ENCODE measurements around the gene DCXR. TPM values are rescaled to one million over a fixed set of nuclear protein-coding genes. Genes with fewer than 3 reads are reported as not detected.

The DCXR gene
- total and polyA plus RNA-seq, 2 of the 13 experiments (the other 11 are each of a cell fraction or from before 2014, with no cell fraction given), result 287 to 311 TPM

DNA sequence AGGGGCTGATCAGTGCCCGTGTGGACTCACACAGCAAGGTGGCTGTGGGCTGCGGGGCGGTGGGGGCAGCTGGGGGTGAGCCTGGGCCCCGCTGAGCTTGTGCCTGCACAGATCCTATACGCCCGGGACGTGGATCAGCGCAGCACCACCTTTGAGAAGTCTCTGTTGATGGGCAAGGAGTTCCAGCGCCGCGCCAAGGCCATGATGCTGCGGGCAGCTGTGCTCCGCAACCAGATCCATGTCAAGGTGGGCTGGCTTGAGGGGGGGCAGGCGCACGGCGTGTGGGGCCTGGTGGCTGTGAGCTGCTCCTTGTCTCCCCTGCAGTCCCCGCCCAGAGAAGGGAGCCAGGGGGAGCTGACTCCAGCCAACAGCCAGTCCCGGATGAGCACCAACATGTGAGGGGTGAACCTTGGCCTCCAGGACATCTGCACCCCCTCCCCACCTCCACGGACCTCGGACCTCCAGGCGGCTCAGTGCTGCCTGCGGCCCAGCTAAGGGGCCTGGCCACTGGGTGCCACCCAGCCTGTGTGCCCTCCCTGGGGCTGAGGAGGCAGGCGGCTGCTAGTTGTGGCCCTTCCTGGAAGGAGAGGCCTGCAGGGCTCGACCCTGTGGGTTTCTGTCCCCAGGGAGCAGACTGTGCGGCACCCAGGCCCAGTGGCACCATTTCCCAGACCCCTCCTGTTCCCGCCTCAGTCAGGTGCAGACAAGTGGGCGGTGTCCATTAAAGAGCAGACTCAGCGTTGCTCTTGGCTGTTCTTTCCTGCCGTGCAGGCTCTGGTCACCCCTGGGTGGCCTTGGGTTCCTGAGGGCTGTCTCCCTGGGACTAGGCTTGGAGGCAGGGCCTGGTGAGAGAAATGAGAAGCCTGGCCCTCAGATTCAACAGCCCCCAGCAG is 19.5 kb upstream of the DCXR start (continued):
- TF ChIP-seq, protein P1, sequence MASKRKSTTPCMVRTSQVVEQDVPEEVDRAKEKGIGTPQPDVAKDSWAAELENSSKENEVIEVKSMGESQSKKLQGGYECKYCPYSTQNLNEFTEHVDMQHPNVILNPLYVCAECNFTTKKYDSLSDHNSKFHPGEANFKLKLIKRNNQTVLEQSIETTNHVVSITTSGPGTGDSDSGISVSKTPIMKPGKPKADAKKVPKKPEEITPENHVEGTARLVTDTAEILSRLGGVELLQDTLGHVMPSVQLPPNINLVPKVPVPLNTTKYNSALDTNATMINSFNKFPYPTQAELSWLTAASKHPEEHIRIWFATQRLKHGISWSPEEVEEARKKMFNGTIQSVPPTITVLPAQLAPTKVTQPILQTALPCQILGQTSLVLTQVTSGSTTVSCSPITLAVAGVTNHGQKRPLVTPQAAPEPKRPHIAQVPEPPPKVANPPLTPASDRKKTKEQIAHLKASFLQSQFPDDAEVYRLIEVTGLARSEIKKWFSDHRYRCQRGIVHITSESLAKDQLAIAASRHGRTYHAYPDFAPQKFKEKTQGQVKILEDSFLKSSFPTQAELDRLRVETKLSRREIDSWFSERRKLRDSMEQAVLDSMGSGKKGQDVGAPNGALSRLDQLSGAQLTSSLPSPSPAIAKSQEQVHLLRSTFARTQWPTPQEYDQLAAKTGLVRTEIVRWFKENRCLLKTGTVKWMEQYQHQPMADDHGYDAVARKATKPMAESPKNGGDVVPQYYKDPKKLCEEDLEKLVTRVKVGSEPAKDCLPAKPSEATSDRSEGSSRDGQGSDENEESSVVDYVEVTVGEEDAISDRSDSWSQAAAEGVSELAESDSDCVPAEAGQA (IDR thresholded peaks at IDR 0.05; ENCODE audit: low read depth), result no peak
- TF ChIP-seq, protein P1 (CRISPR knock-in tag; IDR thresholded peaks at IDR 0.05; ENCODE audit: borderline replicate concordance), result no peak
- TF ChIP-seq RBAK (CRISPR knock-in tag; IDR thresholded peaks at IDR 0.05) (peak; percentile 69; the same call in 1 of the 2 replicates), SRSF4 (IDR thresholded peaks at IDR 0.05; ENCODE audit: low read depth, low read length, poor library complexity, severe bottlenecking) (peak; percentile 51), SRSF9 (IDR thresholded peaks at IDR 0.05; ENCODE audit: borderline replicate concordance, insufficient read depth, low read depth, low read length, poor library complexity, severe bottlenecking) (no peak), RFXAP (CRISPR knock-in tag; IDR thresholded peaks at IDR 0.05; ENCODE audit: borderline replicate concordance) (0 out of 2 replicates have a peak, but pooled peaks have one; percentile 47), HNF4G (IDR thresholded peaks at IDR 0.05; ENCODE audit: borderline replicate concordance, low read depth, low read length) (peak; percentile 95), HNF4G (CRISPR knock-in tag; IDR thresholded peaks at IDR 0.05; ENCODE audit: borderline replicate concordance, low read depth) (peak; percentile 96), IRF2 (CRISPR knock-in tag; IDR thresholded peaks at IDR 0.05) (0 out of 2 replicates have a peak, but pooled peaks have one; percentile 41), ZNF274 (CRISPR knock-in tag; IDR thresholded peaks at IDR 0.05) (peak; percentile 71), ZNF569 (CRISPR knock-in tag; IDR thresholded peaks at IDR 0.05; ENCODE audit: borderline replicate concordance) (0 out of 2 replicates have a peak, but pooled peaks have one; percentile 57), TGIF2 (CRISPR knock-in tag; IDR thresholded peaks at IDR 0.05) (peak; percentile 64; the same call in 1 of the 2 replicates), ZNF672 (CRISPR knock-in tag; IDR thresholded peaks at IDR 0.05) (no peak), HOXA7 (CRISPR knock-in tag; IDR thresholded peaks at IDR 0.05) (0 out of 2 replicates have a peak, but pooled peaks have one; percentile 26), ZNF841 (CRISPR knock-in tag; IDR thresholded peaks at IDR 0.05; ENCODE audit: borderline replicate concordance) (0 out of 2 replicates have a peak, but pooled peaks have one; percentile 29), ZNF567 (CRISPR knock-in tag; IDR thresholded peaks at IDR 0.05; ENCODE audit: borderline replicate concordance) (peak; percentile 47; the same call in 1 of the 2 replicates)
- TF ChIP-seq, protein P2, sequence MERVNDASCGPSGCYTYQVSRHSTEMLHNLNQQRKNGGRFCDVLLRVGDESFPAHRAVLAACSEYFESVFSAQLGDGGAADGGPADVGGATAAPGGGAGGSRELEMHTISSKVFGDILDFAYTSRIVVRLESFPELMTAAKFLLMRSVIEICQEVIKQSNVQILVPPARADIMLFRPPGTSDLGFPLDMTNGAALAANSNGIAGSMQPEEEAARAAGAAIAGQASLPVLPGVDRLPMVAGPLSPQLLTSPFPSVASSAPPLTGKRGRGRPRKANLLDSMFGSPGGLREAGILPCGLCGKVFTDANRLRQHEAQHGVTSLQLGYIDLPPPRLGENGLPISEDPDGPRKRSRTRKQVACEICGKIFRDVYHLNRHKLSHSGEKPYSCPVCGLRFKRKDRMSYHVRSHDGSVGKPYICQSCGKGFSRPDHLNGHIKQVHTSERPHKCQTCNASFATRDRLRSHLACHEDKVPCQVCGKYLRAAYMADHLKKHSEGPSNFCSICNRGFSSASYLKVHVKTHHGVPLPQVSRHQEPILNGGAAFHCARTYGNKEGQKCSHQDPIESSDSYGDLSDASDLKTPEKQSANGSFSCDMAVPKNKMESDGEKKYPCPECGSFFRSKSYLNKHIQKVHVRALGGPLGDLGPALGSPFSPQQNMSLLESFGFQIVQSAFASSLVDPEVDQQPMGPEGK (CRISPR knock-in tag; IDR thresholded peaks at IDR 0.05), result peak; percentile 88
- TF ChIP-seq, protein P3, sequence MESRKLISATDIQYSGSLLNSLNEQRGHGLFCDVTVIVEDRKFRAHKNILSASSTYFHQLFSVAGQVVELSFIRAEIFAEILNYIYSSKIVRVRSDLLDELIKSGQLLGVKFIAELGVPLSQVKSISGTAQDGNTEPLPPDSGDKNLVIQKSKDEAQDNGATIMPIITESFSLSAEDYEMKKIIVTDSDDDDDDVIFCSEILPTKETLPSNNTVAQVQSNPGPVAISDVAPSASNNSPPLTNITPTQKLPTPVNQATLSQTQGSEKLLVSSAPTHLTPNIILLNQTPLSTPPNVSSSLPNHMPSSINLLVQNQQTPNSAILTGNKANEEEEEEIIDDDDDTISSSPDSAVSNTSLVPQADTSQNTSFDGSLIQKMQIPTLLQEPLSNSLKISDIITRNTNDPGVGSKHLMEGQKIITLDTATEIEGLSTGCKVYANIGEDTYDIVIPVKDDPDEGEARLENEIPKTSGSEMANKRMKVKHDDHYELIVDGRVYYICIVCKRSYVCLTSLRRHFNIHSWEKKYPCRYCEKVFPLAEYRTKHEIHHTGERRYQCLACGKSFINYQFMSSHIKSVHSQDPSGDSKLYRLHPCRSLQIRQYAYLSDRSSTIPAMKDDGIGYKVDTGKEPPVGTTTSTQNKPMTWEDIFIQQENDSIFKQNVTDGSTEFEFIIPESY (CRISPR knock-in tag; IDR thresholded peaks at IDR 0.05), result peak; percentile 65; the same call in 1 of the 2 replicates
